Activated T-cell treated with anti-CD3 and anti-CD28 coated beads for 4 hours (primary cell): ENCODE results near the gene SMARCAD1.
"Not testable (repeated sequence)": the region's sequence is repeated elsewhere in the genome, so short reads cannot be mapped to it uniquely, and the experiment has no call there.

Source experiments
- DNase-seq: peaks from one replicate; pipeline ENCODE4 v3.0.0-alpha.2; 2020

The SMARCAD1 gene

DNA sequence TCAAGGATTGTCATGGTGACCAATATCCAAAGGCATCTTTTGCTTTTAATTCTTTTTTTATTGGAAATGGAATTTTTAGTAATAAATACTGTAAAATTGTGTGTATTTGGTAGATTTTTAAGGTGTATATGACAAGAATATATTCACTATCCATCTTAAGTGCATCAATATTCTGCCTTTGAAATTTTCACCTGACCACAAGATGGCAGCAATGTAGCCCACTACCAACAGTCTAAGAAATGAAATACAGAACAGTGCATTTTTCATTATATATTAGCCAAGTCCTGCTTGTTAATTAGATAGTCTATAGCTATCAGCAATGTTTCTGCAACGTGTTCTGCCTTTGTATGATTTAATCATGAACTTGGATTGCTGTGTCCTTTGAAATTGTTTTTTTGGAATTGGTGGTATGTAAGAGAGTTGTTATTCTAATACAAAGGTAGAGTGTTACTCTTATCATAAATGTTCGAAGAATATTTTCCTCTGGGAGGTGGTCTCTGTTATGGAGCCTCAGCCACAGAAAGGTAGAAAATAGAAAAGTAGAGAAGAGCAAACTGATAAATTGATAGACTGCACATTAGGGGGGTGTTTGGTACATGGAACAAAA is 96.8 kb downstream of the SMARCAD1 start:
- no peak for DNase-seq

DNA sequence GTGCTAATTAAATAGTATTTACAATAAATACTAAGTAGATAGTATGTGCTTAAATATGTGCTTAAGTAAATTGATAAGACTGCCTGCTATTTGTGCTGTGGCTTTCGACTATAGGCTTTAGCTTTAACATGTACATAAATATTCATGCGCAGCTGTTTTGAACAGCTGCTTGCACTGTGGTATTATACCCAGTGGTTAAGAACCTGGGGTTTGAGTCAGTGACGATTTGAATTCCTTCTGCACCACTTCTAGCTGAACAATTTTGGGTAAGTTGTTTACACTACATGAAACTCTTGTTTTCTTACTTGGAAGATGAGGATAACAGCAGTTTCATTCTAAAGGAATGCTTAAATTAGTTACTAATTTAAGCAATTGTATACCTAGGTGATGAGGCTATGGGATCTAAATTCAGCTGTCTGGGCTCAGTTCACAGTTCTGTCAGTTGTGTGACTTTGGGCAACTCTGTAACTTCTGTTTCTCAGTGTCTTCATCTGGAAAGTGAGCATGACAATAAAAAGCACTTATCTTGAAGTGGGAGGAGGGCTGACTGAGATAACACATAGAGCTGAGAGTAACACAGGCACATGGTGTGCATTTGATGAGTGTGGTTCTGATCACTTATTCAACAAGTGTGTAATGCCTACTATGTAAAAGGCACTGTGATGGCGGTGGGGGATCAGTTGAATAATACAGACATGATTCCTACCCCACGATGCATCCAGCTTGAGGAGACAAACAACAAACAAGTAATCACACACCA is 98.0 kb downstream of the SMARCAD1 start:
- DNase-seq = no peak

DNA sequence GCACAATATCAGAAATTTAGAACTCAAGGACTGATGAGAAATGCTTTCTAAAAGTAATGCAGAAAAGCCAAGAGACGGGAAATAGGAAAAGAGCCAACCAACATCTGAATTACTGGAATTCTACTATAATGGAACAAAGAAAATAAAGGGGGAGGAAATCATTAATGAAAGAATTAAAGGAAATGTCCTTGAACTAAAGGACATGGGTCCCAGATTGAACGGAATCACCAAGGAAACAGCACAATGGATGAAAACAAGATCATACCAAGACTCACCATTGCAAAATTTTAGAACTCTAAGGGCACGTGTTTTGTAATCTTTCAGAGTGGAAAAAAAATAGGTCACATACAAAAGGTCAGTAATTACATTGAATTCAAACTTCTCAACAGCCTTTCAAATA is 99.0 kb downstream of the SMARCAD1 start:
- DNase-seq = no peak

DNA sequence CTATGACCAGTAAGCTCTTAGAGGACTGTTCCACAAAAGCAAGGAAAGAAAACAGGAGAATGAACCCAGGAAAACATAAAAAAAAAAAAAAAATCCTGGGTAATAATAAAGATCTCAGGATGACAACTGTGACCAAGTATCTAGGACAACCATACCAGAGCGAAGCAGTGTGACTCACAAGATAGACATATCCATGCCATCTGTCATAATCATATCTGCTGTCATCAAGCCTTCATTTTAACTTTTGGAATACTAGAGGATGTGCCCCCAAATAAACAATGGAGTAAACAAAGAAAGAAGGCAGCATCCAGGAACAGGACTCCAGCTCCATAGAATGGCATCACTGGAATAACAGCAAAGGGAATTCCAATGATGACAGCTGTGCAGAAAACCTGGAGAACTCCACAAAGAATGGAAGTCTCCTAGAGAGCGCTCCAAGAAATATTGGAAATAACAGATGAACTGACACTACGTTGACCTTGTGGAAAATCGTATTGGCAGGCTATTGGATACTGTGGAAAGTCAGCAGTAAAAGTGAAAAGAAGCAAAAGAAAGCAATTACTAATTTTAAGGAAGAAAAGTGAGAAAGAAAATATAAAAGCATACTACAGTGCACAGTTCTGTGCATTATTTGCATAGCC is 99.7 kb downstream of the SMARCAD1 start:
- no peak for DNase-seq

DNA sequence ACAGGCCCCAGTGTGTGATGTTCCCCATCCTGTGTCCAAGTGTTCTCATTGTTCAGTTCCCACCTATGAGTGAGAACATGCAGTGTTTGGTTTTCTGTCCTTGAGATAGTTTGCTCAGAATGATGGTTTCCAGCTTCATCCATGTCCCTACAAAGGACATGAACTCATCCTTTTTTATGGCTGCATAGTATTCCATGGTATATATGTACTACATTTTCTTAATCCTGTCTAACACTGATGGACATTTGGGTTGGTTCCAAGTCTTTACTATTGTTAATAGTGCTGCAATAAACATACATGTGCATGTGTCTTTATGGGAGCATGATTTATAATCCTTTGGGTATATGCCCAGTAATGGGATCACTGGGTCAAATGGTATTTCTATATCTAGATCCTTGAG is 112.3 kb downstream of the SMARCAD1 start:
- not testable (repeated sequence) for DNase-seq

DNA sequence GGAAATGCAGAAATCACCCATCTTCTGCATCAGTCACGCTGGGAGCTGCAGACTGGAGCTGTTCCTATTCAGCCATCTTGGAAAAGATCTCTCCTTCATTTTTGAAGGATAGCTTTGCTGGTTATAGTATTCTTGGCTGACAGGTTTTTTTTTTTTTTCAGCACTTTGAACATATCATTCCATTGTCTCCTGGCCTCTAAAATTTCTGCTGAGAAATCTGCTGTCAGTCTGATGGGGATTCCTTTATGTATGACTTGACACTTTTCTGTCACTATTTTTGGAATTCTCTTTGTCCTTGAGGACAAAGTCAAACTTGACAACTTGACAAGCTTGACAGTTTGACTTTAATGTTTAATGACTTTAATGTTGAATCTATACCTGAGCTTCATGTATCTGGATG is 118.2 kb downstream of the SMARCAD1 start:
- no peak for DNase-seq

DNA sequence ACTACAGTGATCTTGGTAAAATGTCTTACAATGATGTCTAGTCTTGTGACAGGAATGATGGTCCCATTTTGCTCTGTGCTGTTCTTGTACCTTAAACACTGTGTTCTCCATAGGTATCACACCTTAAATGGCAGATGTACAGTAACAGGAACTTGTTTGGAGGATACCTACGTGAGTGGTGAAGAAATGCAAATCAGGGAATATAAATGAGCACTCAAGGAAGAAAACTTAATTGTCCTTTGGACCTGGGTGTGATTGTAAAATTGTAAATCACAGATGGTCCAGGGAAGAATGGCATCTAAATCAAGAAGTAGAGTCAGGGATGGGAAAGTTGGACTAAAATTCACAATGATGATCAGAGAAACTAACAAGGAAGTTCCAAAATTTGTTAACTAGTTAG is 122.3 kb downstream of the SMARCAD1 start:
- DNase-seq = no peak

DNA sequence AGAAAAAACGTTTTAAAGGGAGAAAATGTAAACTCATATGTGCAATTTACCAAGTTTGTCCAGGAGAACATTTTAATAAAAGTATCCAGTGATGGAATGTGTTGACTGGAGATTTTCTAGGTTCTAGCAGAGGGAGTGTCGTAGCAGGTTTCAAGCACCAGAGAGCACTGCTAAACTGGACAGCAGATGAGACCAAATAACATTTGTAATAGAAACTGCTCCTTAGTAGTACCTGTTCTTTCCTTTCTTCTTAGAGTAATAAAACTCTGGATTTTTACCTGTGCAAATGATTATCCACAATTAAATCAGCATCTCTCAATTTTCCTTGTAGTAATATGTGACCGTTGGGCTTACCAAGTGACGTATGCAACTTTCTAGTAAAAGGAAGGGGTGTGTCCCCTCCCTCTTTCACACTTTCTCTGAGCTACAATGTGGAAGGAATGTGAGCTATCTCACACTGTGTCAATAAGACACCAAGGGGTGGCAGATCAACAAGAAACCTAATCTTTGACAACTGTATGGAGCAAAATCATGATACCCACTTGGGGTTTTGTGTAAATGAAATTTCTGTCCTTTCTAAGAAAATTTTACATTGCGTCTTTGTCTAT is 125.4 kb downstream of the SMARCAD1 start:
- DNase-seq = no peak

DNA sequence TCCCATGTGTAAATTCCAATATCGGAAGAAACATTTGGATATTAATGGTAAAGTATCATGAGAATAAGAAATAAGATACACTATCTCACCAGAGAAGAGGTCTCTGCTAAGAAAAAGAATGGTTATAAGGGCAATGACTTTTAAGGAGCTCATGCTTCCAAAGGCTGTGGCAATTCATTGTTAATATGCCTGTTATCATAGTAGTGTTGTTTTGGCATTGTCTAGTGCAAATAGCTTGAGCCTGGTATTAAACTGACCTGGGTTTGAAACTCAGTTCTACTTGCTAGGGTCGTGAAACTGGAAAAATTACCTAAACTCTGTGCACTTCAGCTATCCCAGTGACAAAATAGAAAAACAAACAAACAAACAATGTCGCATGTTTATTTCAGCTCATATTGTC is 126.2 kb downstream of the SMARCAD1 start:
- no peak for DNase-seq

DNA sequence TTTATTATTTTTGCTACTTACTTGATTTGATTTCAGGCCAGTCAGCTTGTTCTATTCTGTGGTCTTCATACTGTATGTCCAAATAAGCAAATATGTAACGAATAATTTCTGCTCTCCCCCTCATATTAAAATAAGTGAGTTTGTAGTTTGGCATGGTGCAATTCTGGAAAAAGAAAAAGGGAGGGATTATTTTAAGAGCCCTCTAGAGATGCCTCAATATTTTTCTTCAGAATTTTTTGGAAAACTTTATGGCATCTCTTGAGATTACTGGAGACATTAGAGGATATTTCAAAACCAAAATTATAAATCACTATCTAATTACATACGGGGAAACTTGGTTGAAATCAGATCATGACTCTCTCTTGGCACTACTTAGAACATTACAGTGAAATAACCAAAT is 126.8 kb downstream of the SMARCAD1 start:
- DNase-seq = no peak

DNA sequence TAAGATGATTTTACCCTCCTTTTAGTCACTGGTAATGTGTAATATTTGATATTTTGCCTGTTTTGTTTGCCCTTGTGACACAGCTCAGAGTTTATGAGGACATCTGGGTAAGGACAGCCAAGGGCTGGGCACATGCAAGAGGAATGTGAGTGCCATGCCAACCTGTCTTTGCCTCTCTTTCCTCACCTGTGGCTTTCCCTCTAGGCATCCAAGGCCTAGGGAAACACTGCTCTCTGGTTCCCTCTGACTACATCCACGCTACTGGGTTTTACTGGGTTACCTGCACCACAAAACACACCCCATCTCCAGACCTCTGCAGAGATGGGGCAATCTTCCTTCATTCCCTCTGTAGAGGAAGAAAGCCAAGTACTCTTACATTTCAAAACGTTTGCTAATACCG is 127.3 kb downstream of the SMARCAD1 start:
- no peak for DNase-seq

DNA sequence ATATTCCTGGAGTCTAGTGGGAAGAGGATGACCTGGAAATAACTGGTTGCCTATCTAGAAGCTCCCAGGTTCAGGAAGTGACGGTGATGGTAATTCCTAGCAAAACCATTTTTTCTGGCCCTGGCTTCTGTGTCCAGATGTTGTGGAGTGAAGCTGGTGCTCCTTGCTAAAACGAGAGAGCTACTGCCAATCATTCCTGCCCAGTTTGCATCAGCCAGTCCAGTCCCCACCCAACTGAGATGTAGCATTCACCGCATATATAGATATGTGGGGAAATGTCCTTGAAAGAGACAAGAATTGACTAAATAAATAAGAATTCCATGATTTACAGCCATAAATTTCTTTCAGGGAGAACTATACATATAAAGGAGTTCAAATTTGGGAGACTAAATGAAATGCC is 128.6 kb downstream of the SMARCAD1 start:
- no peak for DNase-seq

DNA sequence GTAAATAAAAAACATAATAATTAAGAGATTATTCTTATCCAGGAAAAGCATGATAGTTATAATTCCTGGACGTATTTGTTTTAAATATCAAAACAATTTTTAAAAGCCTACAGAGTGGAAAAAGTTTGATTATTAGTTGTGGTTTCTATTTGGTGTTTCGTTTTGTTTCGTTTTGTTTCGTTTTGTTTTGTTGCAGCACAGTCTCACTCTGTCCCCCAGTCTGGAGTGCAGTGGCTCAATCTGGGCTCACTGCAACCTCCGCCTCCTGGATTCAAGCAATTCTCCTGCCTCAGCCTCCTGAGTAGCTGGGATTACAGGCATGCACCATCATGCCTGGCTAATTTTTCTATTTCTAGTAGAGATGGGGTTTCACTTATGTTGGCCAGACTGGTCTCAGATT is 129.1 kb downstream of the SMARCAD1 start:
- not testable (repeated sequence) for DNase-seq

DNA sequence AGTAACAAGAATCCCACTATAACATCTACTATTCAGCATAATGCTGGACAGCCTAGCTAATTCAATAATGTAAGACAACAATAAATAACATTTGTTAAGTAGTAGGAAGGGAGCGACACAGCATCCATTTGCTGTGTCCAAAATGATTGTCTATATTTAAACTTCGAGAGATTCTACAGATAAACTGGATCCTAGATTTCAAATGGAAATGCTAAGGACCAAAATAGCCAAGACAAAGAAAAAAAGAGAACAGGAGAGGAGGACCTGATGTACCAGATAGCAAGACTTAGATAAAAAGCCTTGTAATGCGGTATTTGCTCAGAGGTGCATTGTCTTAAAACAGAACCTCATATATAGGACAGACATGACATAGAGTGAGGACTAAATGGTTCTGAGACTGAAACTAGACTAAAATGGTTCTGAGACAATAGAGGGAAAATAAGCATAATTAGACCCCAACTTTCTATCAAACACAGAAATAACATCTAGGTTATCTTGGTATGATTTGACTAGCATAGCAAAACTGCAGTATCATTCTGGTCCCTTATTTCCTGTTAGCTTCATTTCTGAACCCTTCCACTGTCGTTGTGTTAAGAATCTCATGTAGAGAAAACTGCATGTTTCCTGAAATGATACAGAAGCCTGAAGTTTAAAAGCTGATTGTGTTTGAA is 131.2 kb downstream of the SMARCAD1 start:
- no peak for DNase-seq

DNA sequence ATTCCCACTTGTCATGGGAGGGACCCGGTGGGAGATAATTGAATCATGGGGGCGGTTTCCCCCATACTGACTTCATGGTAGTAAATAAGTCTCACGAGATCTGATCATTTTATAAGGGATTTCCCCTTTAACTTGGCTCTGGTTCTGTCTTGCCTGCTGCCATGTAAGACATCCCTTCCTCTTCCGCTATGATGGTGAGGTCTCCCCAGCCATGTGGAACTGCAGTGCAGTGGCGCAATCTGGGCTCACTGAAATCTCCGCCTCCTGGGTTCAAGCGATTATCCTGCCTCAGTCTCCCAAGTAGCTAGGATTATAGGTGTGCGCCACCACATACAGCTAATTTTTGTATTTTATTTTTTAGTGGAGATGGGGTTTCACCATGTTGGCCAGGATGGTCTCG is 132.1 kb downstream of the SMARCAD1 start:
- no peak for DNase-seq
